Lower lobe of right lung (tissue), 2 donors: Measurements from ENCODE around the gene MSRB1. TPM values are rescaled to one million over a fixed set of nuclear protein-coding genes. Genes with fewer than 3 reads are reported as not detected.

Experiments used
- ATAC-seq, 2 donors: fragments of 200-7000 bp; cut with Tn5 transposase; one replicate each; pipeline ENCODE4 v1.9.1; 2020 to 2022; ENCODE audit warnings: mild to moderate bottlenecking in 2 of 2, moderate library complexity in 2 of 2
- DNase-seq: peaks from one replicate; pipeline ENCODE4 v3.0.0-alpha.2; 2020
- H3K27ac ChIP-seq: fragments of 200-600 bp; one replicate; pipeline ENCODE4 v1.8.0; 2022
- H3K27me3 ChIP-seq: fragments of 200-600 bp; one replicate; pipeline ENCODE4 v1.8.0; 2022; ENCODE audit warnings: low read depth
- H3K36me3 ChIP-seq: fragments of 200-600 bp; one replicate; pipeline ENCODE4 v1.8.0; 2022; ENCODE audit warnings: mild to moderate bottlenecking
- H3K4me1 ChIP-seq: fragments of 200-600 bp; one replicate; pipeline ENCODE4 v1.8.0; 2022
- H3K4me3 ChIP-seq: fragments of 200-600 bp; one replicate; pipeline ENCODE4 v1.8.0; 2022; ENCODE audit warnings: mild to moderate bottlenecking
- H3K9me3 ChIP-seq: fragments of 200-600 bp; one replicate; pipeline ENCODE4 v1.8.0; 2022
- intact Hi-C: fragments of 100-400 bp; cut with DNase I; formaldehyde crosslinking; loops from one replicate; pipeline ENCODE4 v1.11.0; 2022
- total RNA-seq: library from RNA; stranded (reverse); fragmentation: NEBNext Ultra II Directional; extraction: Animal tissue kit (Norgen Biotek cat#: 25700); gene quantifications from one replicate; pipeline ENCODE4 v1.2.1, GENCODE V29; 2021
- TF ChIP-seq, protein P1 (sequence below): fragments of 200-600 bp; IDR thresholded peaks from one replicate; pipeline ENCODE4 v1.8.0; 2022; ENCODE audit warnings: antibody characterized with exemption, mild to moderate bottlenecking
- donor health status: DM: no; HTN: yes; CAD: no; lungs with severe emphysema.

The MSRB1 gene
- total RNA-seq, 1 donor from 2014 or later: 35.1 TPM

- Histone ChIP-seq H3K27me3 (no peaks in the 10 kb centered on the region), H3K4me3 (peak within 1 kb of the TSS; percentile 100), H3K27ac (peak within 1 kb of the TSS; percentile 93), H3K9me3 (no peaks in the 10 kb centered on the region), H3K4me1 (peaks cover 27% of the 10 kb centered on the region), H3K36me3 (peaks cover 30% of the 10 kb centered on the region)
- TF ChIP-seq, protein P1, sequence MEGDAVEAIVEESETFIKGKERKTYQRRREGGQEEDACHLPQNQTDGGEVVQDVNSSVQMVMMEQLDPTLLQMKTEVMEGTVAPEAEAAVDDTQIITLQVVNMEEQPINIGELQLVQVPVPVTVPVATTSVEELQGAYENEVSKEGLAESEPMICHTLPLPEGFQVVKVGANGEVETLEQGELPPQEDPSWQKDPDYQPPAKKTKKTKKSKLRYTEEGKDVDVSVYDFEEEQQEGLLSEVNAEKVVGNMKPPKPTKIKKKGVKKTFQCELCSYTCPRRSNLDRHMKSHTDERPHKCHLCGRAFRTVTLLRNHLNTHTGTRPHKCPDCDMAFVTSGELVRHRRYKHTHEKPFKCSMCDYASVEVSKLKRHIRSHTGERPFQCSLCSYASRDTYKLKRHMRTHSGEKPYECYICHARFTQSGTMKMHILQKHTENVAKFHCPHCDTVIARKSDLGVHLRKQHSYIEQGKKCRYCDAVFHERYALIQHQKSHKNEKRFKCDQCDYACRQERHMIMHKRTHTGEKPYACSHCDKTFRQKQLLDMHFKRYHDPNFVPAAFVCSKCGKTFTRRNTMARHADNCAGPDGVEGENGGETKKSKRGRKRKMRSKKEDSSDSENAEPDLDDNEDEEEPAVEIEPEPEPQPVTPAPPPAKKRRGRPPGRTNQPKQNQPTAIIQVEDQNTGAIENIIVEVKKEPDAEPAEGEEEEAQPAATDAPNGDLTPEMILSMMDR: no peak
- ATAC-seq: peak; percentile 96 to 97
- peak; percentile 95 for DNase-seq
- intact Hi-C loops: no loop called here
These were observed 28.9 kb upstream of the MSRB1 start, which contains the start of gene TBL3 for GRCh38 chr16:1971796-1972489. TBL3 (plus strand) TSS chr16:1972053; CDS start chr16:1972165, 112 bp downstream.

DNA sequence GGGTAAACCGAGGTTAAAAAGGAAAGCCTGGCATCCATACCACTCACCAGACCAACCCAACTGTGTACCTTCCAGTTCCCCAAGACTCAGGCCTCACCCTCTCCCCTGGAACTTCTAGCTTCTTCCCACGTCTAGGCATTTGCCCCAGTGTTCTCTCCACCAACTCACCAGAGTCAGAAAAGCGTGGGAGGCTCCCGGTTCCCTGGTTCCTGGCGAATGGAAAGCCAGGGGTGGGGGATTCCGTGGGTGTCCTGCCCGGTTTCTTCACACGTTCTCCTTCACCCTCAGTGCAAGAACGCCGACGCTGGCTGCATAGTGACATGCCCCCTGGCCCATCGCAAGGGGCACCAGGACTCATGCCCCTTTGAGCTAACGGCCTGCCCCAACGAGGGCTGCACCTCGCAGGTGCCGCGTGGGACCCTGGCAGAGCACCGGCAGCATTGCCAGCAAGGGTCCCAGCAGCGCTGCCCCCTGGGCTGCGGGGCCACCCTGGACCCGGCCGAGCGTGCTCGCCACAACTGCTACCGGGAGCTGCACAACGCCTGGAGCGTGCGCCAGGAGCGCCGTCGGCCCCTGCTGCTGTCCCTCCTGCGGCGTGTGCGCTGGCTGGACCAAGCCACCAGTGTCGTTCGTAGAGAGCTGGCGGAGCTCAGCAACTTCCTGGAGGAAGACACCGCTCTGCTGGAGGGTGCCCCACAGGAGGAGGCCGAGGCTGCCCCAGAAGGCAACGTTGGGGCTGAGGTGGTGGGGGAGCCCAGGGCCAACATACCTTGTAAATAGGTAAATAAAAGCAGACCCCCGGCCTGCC lies 25.4 kb upstream of the MSRB1 start:
- H3K27me3 ChIP-seq: no peaks in the 10 kb centered on the region
- intact Hi-C loops: no loop called here
- DNase-seq (no peak), ATAC-seq (no peak)
- H3K4me3 ChIP-seq: no peak overlapping the region
- TF ChIP-seq, protein P1: no peak
- H3K36me3 ChIP-seq: peaks cover 1% of the 10 kb centered on the region
- no peak overlapping the region for H3K27ac ChIP-seq
- H3K4me1 ChIP-seq: peaks cover 39% of the 10 kb centered on the region
- H3K9me3 ChIP-seq: no peaks in the 10 kb centered on the region

GRCh38 chr16:1966460-1966859 lies 23.5 kb upstream of the MSRB1 start, which contains the start of gene RNF151:
RNF151 (plus strand) TSS chr16:1966856; CDS start chr16:1966882, 26 bp downstream.
- Histone ChIP-seq H3K27me3 (no peaks in the 10 kb centered on the region), H3K36me3 (peaks cover 20% of the 10 kb centered on the region), H3K27ac (peak within 1 kb of the TSS; percentile 98), H3K4me3 (peak within 1 kb of the TSS; percentile 92), H3K4me1 (peaks cover 35% of the 10 kb centered on the region), H3K9me3 (no peaks in the 10 kb centered on the region)
- intact Hi-C loops: no loop called here
- ATAC-seq (no peak), DNase-seq (no peak)
- TF ChIP-seq, protein P1: no peak

DNA sequence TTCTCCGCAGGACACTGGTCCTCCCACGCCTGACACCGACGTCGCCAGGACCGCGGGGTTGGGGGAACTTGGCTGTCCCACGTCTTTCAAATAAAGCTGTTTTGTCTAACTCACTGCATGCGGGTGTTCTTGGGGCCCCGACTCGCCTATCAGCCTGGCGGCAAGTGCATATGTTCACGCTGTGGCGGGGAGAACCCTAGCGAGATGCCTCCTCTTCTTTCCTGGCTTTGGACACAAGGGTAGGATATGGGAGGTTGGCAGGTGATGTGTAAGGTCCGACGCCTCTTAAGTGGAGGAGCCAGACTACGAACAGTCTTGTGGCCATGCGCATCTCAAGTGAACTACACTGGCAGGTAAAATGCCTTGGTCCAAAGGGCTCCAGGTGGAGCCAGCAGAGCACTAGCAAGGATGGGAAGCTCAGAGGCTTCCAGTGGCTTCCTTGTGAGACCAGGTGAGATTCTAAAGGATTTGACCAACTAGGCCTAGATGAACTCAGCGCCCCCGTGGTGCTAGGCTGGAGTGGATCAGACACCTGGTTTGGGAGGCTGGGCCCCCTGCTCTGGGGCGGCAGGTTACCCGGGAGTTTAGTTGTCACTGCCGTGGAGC lies 22.5 kb upstream of the MSRB1 start:
- TF ChIP-seq, protein P1: no peak
- intact Hi-C loops: no loop called here
- peaks cover 33% of the 10 kb centered on the region for H3K4me1 ChIP-seq
- DNase-seq (no peak), ATAC-seq (peak in 1 of 2 donors; percentile 2)
- no peaks in the 10 kb centered on the region for H3K27me3 ChIP-seq
- H3K9me3 ChIP-seq: no peaks in the 10 kb centered on the region
- H3K27ac ChIP-seq: peak overlapping the region; percentile 98
- H3K36me3 ChIP-seq: peaks cover 26% of the 10 kb centered on the region
- H3K4me3 ChIP-seq: peak overlapping the region; percentile 92
